IMR-90 (cell line): Measurements from ENCODE around the gene BNIP3.

Source experiments
- FOS ChIP-seq: fragments of 150-350 bp; IDR thresholded peaks from 2 replicates; pipeline ENCODE4 v1.6.1; 2016; ENCODE audit warnings: low read depth, low read length
- MAFK ChIP-seq: IDR thresholded peaks from 2 replicates; pipeline ENCODE4 v1.6.1; 2012; ENCODE audit warnings: low read depth, low read length, improper control_type of control experiment
- MAZ ChIP-seq: IDR thresholded peaks from 2 replicates; pipeline ENCODE4 v1.6.1; 2012; ENCODE audit warnings: low read depth, mild to moderate bottlenecking, low read length, improper control_type of control experiment, moderate library complexity, borderline replicate concordance
- POLR2A ChIP-seq: IDR thresholded peaks from 2 replicates; pipeline ENCODE4 v1.6.1; 2012; ENCODE audit warnings: mild to moderate bottlenecking, low read depth, low read length
- RAD21 ChIP-seq: IDR thresholded peaks from 2 replicates; pipeline ENCODE4 v1.6.1; 2012; ENCODE audit warnings: low read length, improper control_type of control experiment
- RFX5 ChIP-seq: IDR thresholded peaks from 2 replicates; pipeline ENCODE4 v1.8.0; 2012; ENCODE audit warnings: low read depth, mild to moderate bottlenecking, low read length, moderate library complexity
- TF ChIP-seq, protein P1 (sequence below): conservative IDR thresholded peaks from 2 replicates; pipeline ENCODE4 v1.5.1; 2012; ENCODE audit warnings: mild to moderate bottlenecking, low read depth, low read length, improper control_type of control experiment

DNA sequence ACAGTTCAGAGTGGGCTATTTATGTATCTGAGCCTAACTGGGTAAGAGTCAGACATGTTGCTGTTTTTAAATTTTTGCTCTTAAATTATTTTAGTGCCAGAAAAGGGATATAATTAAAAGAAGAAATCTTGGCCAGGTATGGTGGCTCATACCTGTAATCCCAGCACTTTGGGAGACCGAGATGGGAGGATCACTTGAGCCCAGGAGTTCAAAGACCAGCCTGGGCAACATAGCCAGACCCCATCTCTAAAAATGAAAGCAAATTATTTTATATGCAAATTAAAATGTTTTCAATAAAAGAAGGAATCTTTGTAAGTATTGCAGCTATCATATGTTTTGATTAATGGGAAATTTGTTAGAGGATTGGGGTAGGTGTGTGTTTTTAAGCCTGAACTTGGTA lies 39.3 kb downstream of the BNIP3 start:
- TF ChIP-seq FOS: no peak
- TF ChIP-seq POLR2A: no peak
- TF ChIP-seq, protein P1, sequence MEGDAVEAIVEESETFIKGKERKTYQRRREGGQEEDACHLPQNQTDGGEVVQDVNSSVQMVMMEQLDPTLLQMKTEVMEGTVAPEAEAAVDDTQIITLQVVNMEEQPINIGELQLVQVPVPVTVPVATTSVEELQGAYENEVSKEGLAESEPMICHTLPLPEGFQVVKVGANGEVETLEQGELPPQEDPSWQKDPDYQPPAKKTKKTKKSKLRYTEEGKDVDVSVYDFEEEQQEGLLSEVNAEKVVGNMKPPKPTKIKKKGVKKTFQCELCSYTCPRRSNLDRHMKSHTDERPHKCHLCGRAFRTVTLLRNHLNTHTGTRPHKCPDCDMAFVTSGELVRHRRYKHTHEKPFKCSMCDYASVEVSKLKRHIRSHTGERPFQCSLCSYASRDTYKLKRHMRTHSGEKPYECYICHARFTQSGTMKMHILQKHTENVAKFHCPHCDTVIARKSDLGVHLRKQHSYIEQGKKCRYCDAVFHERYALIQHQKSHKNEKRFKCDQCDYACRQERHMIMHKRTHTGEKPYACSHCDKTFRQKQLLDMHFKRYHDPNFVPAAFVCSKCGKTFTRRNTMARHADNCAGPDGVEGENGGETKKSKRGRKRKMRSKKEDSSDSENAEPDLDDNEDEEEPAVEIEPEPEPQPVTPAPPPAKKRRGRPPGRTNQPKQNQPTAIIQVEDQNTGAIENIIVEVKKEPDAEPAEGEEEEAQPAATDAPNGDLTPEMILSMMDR: no peak
- TF ChIP-seq RFX5: no peak
- TF ChIP-seq MAZ: no peak
- TF ChIP-seq MAFK: no peak
- TF ChIP-seq RAD21: no peak
